WTC11 (cell line): ENCODE measurements around the gene IRX1. TPM values are rescaled to one million over a fixed set of nuclear protein-coding genes. Genes with fewer than 3 reads are reported as not detected.
A peak's percentile ranks its signal among the peaks of the same experiment; 100 is the strongest.

Experiments
- ATAC-seq: fragments of 200-7000 bp; cut with Tn5 transposase; 2 replicates; pipeline ENCODE4 v1.10.0; 2021; ENCODE audit warnings: mild to moderate bottlenecking, moderate library complexity
- Bru-seq: library from RNA; stranded (reverse); fragments of 400-500 nt; gene quantifications from one replicate; lab custom pipeline; 2021; lab: Mats Ljungman, UMichigan
- CTCF ChIA-PET: fragments of 300-600 bp; sonication (Branson Sonifier 250); formaldehyde crosslinking; loops from one replicate; lab custom pipeline; 2021; ENCODE audit warnings: antibody characterized with exemption; lab: Charles Lee
- POLR2A ChIA-PET: fragments of 350-600 bp; sonication (Branson Sonifier 250); formaldehyde crosslinking; loops from one replicate; lab custom pipeline; 2021; ENCODE audit warnings: antibody characterized with exemption; lab: Charles Lee
- DNase-seq: peaks from one replicate; pipeline ENCODE4 v3.0.0; 2021; ENCODE audit warnings: low spot score
- H3K27ac Mint-ChIP-seq: 2 replicates; pipeline ENCODE4 v1.8.0; 2021; ENCODE audit warnings: mixed read lengths
- H3K27me3 Mint-ChIP-seq: 2 replicates; pipeline ENCODE4 v1.8.0; 2021; ENCODE audit warnings: low read depth, mild to moderate bottlenecking, moderate library complexity, mixed read lengths
- H3K36me3 Mint-ChIP-seq: 2 replicates; pipeline ENCODE4 v1.8.0; 2021; ENCODE audit warnings: mixed read lengths
- H3K4me1 Mint-ChIP-seq: 2 replicates; pipeline ENCODE4 v1.8.0; 2022; ENCODE audit warnings: mixed read lengths
- H3K4me3 Mint-ChIP-seq: 2 replicates; pipeline ENCODE4 v1.8.0; 2021; ENCODE audit warnings: mild to moderate bottlenecking, moderate library complexity, mixed read lengths
- H3K9me3 Mint-ChIP-seq: 2 replicates; pipeline ENCODE4 v1.8.0; 2021; ENCODE audit warnings: mixed read lengths
- CBFB ChIP-seq: sonication (generic); formaldehyde crosslinking; IDR thresholded peaks from 2 replicates; pipeline ENCODE4 v1.8.1; 2022; ENCODE audit warnings: mild to moderate bottlenecking, low read depth, missing genetic modification reagents
- CREB1 ChIP-seq: sonication (generic); formaldehyde crosslinking; IDR thresholded peaks from 2 replicates; pipeline ENCODE4 v1.8.0; 2023; ENCODE audit warnings: mild to moderate bottlenecking, missing genetic modification reagents
- CREM ChIP-seq: sonication (generic); formaldehyde crosslinking; IDR thresholded peaks from 2 replicates; pipeline ENCODE4 v1.8.1; 2022; ENCODE audit warnings: mild to moderate bottlenecking, missing genetic modification reagents, moderate library complexity
- ELF4 ChIP-seq: sonication (generic); formaldehyde crosslinking; IDR thresholded peaks from 2 replicates; pipeline ENCODE4 v1.8.1; 2022; ENCODE audit warnings: low read depth, mild to moderate bottlenecking, moderate library complexity, missing genetic modification reagents
- FOXK1 ChIP-seq: sonication (generic); formaldehyde crosslinking; IDR thresholded peaks from 2 replicates; pipeline ENCODE4 v1.8.0; 2022; ENCODE audit warnings: mild to moderate bottlenecking, moderate library complexity, missing genetic modification reagents
- HMGA2 ChIP-seq: fragments of 250-450 bp; sonication (Bioruptor Pico); IDR thresholded peaks from 2 replicates; pipeline ENCODE4 v1.4.0; 2021; ENCODE audit warnings: mild to moderate bottlenecking, moderate library complexity
- RORB ChIP-seq: fragments of 250-450 bp; sonication (Bioruptor Pico); IDR thresholded peaks from 2 replicates; pipeline ENCODE4 v1.9.0; 2021; ENCODE audit warnings: mild to moderate bottlenecking
- SOX15 ChIP-seq: fragments of 250-450 bp; sonication (Bioruptor Pico); IDR thresholded peaks from 2 replicates; pipeline ENCODE4 v1.9.0; 2021; ENCODE audit warnings: mild to moderate bottlenecking
- SP1 ChIP-seq: sonication (generic); formaldehyde crosslinking; conservative IDR thresholded peaks from 2 replicates; pipeline ENCODE4 v1.8.1; 2022; ENCODE audit warnings: missing genetic modification reagents
- TCF7 ChIP-seq: sonication (generic); formaldehyde crosslinking; IDR thresholded peaks from 2 replicates; pipeline ENCODE4 v1.8.0; 2022; ENCODE audit warnings: mild to moderate bottlenecking, low read depth, missing genetic modification reagents, moderate library complexity
- TEAD1 ChIP-seq: sonication (generic); formaldehyde crosslinking; IDR thresholded peaks from 2 replicates; pipeline ENCODE4 v1.8.0; 2022; ENCODE audit warnings: mild to moderate bottlenecking, missing genetic modification reagents
- TEAD4 ChIP-seq: sonication (generic); formaldehyde crosslinking; IDR thresholded peaks from 2 replicates; pipeline ENCODE4 v1.8.0; 2022; ENCODE audit warnings: mild to moderate bottlenecking, missing genetic modification reagents
- ZNF317 ChIP-seq: sonication (generic); formaldehyde crosslinking; IDR thresholded peaks from 2 replicates; pipeline ENCODE4 v1.8.1; 2023; ENCODE audit warnings: low read depth, mild to moderate bottlenecking, moderate library complexity, missing genetic modification reagents, borderline replicate concordance
- ZNF416 ChIP-seq: fragments of 250-450 bp; sonication (Bioruptor Pico); IDR thresholded peaks from 2 replicates; pipeline ENCODE4 v1.9.0; 2021; ENCODE audit warnings: mild to moderate bottlenecking, inconsistent platforms
- ZNF423 ChIP-seq: fragments of 250-450 bp; sonication (Bioruptor Pico); IDR thresholded peaks from 2 replicates; pipeline ENCODE4 v2.1.2; 2022; ENCODE audit warnings: mild to moderate bottlenecking, moderate library complexity
- long read RNA-seq, 3 experiments: library from RNA in 1 of 3; library from capped mRNA in 1 of 3; library from polyadenylated mRNA in 1 of 3; unstranded in 2 of 3; stranded (forward) in 1 of 3; transcript quantifications; one replicate each; pipeline ENCODE4 v2.0.0, GENCODE V29; 2021
- total RNA-seq: library from RNA; stranded (reverse); gene quantifications from 3 replicates; pipeline ENCODE4 v1.2.3, GENCODE V29; 2021
- TF ChIP-seq, protein P1 (sequence below): sonication (generic); formaldehyde crosslinking; IDR thresholded peaks from 2 replicates; pipeline ENCODE4 v1.8.0; 2022; ENCODE audit warnings: missing genetic modification reagents
- TF ChIP-seq, protein P2 (sequence below): sonication (generic); formaldehyde crosslinking; IDR thresholded peaks from 2 replicates; pipeline ENCODE4 v1.8.1; 2022; ENCODE audit warnings: low read depth, mild to moderate bottlenecking, moderate library complexity, missing genetic modification reagents, borderline replicate concordance
- TF ChIP-seq, protein P3 (sequence below): sonication (generic); formaldehyde crosslinking; IDR thresholded peaks from 2 replicates; pipeline ENCODE4 v1.8.1; 2023; ENCODE audit warnings: mild to moderate bottlenecking, missing genetic modification reagents, moderate library complexity
- TF ChIP-seq, protein P4 (sequence below): sonication (generic); formaldehyde crosslinking; IDR thresholded peaks from 2 replicates; pipeline ENCODE4 v1.8.0; 2023; ENCODE audit warnings: missing genetic modification reagents
- TF ChIP-seq, protein P5 (sequence below): fragments of 250-450 bp; sonication (Bioruptor Pico); IDR thresholded peaks from 2 replicates; pipeline ENCODE4 v1.9.0; 2021; ENCODE audit warnings: mild to moderate bottlenecking, borderline replicate concordance
- TF ChIP-seq, protein P6 (sequence below): fragments of 250-450 bp; sonication (Bioruptor Pico); IDR thresholded peaks from 2 replicates; pipeline ENCODE4 v2.1.2; 2022; ENCODE audit warnings: mild to moderate bottlenecking, moderate library complexity
- TF ChIP-seq, protein P7 (sequence below): sonication (generic); formaldehyde crosslinking; IDR thresholded peaks from 2 replicates; pipeline ENCODE4 v1.8.1; 2022; ENCODE audit warnings: mild to moderate bottlenecking, missing genetic modification reagents, moderate library complexity, borderline replicate concordance

IRX1 gene
- total RNA-seq: 14.1 to 21.0 TPM (median 14.8 TPM) in 3 replicates
- percentile 69 among the genes with signal in this experiment for Bru-seq, nascent RNA
- long read RNA-seq, experiment 1, transcript IRX1-201 (4 exons, 1,858 nt): major isoform, 39 of 47 reads
- long read RNA-seq, experiment 1, partial matches to known transcripts: 5 of 47 reads
- long read RNA-seq, experiment 1, other reads (novel, unspliced or antisense): 3 of 47 reads
- long read RNA-seq, experiment 2, transcript IRX1-201 (4 exons, 1,858 nt): major isoform, 8 of 21 reads
- long read RNA-seq, experiment 2, partial matches to known transcripts: 9 of 21 reads
- long read RNA-seq, experiment 2, other reads (novel, unspliced or antisense): 4 of 21 reads
- long read RNA-seq, experiment 3: 0 reads

DNA sequence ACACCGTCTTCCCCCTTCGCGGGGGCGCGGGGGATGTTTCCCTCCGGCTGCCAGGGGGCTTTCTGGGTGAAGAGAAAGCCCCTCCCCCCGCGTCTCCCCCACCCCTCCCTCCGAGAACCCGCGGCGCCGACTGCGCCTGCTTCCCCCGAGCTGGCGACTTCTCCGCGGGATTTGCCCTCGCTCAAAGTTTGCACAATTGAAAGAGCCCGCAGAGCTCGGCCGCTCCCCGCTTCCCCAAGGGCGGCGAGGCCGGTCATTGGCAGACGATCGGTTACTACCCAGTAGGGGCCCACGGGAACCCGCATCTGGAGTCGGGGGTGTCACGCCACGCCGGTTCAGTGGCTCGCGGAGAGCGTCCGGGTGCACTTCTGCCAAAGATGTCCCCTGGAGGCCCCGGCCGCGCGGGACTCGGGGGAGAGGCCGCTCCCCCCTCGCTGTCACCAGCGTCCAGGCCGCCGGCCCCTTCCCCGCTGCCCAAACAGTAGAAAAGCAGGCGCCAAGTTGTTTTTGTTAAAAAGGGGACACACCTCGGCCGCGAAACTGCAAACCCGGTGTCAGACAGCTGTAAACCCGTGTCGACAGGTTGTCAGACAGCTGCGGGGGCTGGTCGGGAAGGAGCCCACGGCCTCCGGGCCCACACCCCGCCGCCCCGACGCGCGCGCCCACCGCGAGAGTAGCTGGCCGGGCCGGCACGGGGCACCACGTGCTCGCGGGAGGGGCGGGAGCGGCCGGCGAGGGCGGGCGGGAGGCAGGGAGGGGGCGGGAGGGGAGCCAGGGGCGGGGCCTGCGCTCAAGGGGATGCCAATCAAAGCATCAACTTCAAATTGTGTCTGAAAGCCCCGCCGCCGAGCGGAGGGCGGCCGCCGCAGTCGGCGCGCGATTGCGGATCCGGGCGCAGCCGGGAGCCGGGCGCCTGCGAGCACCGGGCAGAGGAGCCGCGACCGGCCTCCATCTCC lies at the start of gene IRX1:
Gene IRX1 (plus strand): TSS at position 827 of the 956 bp plus-strand sequence. CDS start 274 bp downstream, outside the sequence.
- peaks cover 54% of the 10 kb centered on the region for H3K4me1 Mint-ChIP-seq
- TF ChIP-seq, protein P1, sequence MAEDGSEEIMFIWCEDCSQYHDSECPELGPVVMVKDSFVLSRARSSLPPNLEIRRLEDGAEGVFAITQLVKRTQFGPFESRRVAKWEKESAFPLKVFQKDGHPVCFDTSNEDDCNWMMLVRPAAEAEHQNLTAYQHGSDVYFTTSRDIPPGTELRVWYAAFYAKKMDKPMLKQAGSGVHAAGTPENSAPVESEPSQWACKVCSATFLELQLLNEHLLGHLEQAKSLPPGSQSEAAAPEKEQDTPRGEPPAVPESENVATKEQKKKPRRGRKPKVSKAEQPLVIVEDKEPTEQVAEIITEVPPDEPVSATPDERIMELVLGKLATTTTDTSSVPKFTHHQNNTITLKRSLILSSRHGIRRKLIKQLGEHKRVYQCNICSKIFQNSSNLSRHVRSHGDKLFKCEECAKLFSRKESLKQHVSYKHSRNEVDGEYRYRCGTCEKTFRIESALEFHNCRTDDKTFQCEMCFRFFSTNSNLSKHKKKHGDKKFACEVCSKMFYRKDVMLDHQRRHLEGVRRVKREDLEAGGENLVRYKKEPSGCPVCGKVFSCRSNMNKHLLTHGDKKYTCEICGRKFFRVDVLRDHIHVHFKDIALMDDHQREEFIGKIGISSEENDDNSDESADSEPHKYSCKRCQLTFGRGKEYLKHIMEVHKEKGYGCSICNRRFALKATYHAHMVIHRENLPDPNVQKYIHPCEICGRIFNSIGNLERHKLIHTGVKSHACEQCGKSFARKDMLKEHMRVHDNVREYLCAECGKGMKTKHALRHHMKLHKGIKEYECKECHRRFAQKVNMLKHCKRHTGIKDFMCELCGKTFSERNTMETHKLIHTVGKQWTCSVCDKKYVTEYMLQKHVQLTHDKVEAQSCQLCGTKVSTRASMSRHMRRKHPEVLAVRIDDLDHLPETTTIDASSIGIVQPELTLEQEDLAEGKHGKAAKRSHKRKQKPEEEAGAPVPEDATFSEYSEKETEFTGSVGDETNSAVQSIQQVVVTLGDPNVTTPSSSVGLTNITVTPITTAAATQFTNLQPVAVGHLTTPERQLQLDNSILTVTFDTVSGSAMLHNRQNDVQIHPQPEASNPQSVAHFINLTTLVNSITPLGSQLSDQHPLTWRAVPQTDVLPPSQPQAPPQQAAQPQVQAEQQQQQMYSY (CRISPR knock-in tag): no peak
- TF ChIP-seq TEAD4 (CRISPR knock-in tag) (no peak), RORB (no peak), TCF7 (CRISPR knock-in tag) (no peak), CREB1 (CRISPR knock-in tag) (no peak), ZNF423 (CRISPR knock-in tag) (no peak), TEAD1 (no peak), SP1 (no peak), SOX15 (CRISPR knock-in tag) (no peak), HMGA2 (no peak), ZNF317 (no peak), ZNF416 (CRISPR knock-in tag) (no peak), CBFB (CRISPR knock-in tag) (no peak), FOXK1 (peak; percentile 53; the same call in 1 of the 2 replicates), CREM (no peak), ELF4 (CRISPR knock-in tag) (no peak)
- TF ChIP-seq, protein P2, sequence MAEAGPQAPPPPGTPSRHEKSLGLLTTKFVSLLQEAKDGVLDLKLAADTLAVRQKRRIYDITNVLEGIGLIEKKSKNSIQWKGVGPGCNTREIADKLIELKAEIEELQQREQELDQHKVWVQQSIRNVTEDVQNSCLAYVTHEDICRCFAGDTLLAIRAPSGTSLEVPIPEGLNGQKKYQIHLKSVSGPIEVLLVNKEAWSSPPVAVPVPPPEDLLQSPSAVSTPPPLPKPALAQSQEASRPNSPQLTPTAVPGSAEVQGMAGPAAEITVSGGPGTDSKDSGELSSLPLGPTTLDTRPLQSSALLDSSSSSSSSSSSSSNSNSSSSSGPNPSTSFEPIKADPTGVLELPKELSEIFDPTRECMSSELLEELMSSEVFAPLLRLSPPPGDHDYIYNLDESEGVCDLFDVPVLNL (CRISPR knock-in tag): no peak
- TF ChIP-seq, protein P3, sequence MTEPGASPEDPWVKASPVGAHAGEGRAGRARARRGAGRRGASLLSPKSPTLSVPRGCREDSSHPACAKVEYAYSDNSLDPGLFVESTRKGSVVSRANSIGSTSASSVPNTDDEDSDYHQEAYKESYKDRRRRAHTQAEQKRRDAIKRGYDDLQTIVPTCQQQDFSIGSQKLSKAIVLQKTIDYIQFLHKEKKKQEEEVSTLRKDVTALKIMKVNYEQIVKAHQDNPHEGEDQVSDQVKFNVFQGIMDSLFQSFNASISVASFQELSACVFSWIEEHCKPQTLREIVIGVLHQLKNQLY (CRISPR knock-in tag): no peak
- TF ChIP-seq, protein P4, sequence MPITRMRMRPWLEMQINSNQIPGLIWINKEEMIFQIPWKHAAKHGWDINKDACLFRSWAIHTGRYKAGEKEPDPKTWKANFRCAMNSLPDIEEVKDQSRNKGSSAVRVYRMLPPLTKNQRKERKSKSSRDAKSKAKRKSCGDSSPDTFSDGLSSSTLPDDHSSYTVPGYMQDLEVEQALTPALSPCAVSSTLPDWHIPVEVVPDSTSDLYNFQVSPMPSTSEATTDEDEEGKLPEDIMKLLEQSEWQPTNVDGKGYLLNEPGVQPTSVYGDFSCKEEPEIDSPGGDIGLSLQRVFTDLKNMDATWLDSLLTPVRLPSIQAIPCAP (CRISPR knock-in tag): no peak
- TF ChIP-seq, protein P5, sequence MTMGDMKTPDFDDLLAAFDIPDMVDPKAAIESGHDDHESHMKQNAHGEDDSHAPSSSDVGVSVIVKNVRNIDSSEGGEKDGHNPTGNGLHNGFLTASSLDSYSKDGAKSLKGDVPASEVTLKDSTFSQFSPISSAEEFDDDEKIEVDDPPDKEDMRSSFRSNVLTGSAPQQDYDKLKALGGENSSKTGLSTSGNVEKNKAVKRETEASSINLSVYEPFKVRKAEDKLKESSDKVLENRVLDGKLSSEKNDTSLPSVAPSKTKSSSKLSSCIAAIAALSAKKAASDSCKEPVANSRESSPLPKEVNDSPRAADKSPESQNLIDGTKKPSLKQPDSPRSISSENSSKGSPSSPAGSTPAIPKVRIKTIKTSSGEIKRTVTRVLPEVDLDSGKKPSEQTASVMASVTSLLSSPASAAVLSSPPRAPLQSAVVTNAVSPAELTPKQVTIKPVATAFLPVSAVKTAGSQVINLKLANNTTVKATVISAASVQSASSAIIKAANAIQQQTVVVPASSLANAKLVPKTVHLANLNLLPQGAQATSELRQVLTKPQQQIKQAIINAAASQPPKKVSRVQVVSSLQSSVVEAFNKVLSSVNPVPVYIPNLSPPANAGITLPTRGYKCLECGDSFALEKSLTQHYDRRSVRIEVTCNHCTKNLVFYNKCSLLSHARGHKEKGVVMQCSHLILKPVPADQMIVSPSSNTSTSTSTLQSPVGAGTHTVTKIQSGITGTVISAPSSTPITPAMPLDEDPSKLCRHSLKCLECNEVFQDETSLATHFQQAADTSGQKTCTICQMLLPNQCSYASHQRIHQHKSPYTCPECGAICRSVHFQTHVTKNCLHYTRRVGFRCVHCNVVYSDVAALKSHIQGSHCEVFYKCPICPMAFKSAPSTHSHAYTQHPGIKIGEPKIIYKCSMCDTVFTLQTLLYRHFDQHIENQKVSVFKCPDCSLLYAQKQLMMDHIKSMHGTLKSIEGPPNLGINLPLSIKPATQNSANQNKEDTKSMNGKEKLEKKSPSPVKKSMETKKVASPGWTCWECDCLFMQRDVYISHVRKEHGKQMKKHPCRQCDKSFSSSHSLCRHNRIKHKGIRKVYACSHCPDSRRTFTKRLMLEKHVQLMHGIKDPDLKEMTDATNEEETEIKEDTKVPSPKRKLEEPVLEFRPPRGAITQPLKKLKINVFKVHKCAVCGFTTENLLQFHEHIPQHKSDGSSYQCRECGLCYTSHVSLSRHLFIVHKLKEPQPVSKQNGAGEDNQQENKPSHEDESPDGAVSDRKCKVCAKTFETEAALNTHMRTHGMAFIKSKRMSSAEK (CRISPR knock-in tag): no peak
- TF ChIP-seq, protein P6, sequence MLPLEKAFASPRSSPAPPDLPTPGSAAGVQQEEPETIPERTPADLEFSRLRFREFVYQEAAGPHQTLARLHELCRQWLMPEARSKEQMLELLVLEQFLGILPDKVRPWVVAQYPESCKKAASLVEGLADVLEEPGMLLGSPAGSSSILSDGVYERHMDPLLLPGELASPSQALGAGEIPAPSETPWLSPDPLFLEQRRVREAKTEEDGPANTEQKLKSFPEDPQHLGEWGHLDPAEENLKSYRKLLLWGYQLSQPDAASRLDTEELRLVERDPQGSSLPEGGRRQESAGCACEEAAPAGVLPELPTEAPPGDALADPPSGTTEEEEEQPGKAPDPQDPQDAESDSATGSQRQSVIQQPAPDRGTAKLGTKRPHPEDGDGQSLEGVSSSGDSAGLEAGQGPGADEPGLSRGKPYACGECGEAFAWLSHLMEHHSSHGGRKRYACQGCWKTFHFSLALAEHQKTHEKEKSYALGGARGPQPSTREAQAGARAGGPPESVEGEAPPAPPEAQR (CRISPR knock-in tag): no peak
- TF ChIP-seq, protein P7, sequence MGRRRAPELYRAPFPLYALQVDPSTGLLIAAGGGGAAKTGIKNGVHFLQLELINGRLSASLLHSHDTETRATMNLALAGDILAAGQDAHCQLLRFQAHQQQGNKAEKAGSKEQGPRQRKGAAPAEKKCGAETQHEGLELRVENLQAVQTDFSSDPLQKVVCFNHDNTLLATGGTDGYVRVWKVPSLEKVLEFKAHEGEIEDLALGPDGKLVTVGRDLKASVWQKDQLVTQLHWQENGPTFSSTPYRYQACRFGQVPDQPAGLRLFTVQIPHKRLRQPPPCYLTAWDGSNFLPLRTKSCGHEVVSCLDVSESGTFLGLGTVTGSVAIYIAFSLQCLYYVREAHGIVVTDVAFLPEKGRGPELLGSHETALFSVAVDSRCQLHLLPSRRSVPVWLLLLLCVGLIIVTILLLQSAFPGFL (CRISPR knock-in tag): no peak

More for the DNA sequence above, at the start of gene IRX1:
- ATAC-seq (peak; percentile 2), DNase-seq (peak; percentile 73)
- CTCF ChIA-PET: interaction anchor here (0.6 to 1.6 kb wide), 3 partner anchors 107 to 1294 kb away, joined by 3 to 4 read pairs (median 3); no protein-coding TSS in a partner anchor
- POLR2A ChIA-PET: no interaction called here
- Mint-ChIP-seq H3K36me3 (no peaks in the 10 kb centered on the region), H3K9me3 (no peaks in the 10 kb centered on the region), H3K27ac (no peak within 1 kb of the TSS), H3K4me3 (peak within 1 kb of the TSS; percentile 79), H3K27me3 (peaks cover 90% of the 10 kb centered on the region)
